Endothelial cell of umbilical vein (primary cell): ENCODE results near the gene GALNT9.

ENCODE experiments used
- GATA2 ChIP-seq: IDR thresholded peaks from 2 replicates; pipeline ENCODE4 v1.7.0; 2011; ENCODE audit warnings: low read depth, mild to moderate bottlenecking, moderate library complexity, mixed read lengths, low read length; ENCODE audit not compliant: insufficient read length, insufficient read depth
- MYC ChIP-seq: IDR thresholded peaks from one replicate; pipeline ENCODE4 v1.6.1; 2011; ENCODE audit warnings: mild to moderate bottlenecking, low read depth, low read length
- POLR2A ChIP-seq: IDR thresholded peaks from 2 replicates; pipeline ENCODE4 v1.6.1; 2012; ENCODE audit warnings: low read depth, mild to moderate bottlenecking, control low read depth, low read length
- POLR2AphosphoS5 ChIP-seq: IDR thresholded peaks from 2 replicates; pipeline ENCODE4 v1.6.1; 2012; ENCODE audit warnings: low read depth, mild to moderate bottlenecking, control low read depth, low read length, moderate library complexity; ENCODE audit not compliant: insufficient read depth
- TF ChIP-seq, protein P1 (sequence below), 2 donors: IDR thresholded peaks; 1 replicate in 1 of 2; 2 replicates in 1 of 2; pipeline ENCODE4 v1.5.1; 2011; ENCODE audit warnings: low read length in 2 of 2, mild to moderate bottlenecking in 2 of 2, moderate library complexity in 2 of 2, control low read depth in 1 of 2, inconsistent platforms in 1 of 2, low read depth in 1 of 2; ENCODE audit not compliant: insufficient read depth in 1 of 2; ENCODE audit errors: extremely low read depth in 1 of 2
- TF ChIP-seq, protein P2 (sequence below): IDR thresholded peaks from 2 replicates; pipeline ENCODE4 v1.6.1; 2011; ENCODE audit not compliant: insufficient read depth, insufficient read length

DNA sequence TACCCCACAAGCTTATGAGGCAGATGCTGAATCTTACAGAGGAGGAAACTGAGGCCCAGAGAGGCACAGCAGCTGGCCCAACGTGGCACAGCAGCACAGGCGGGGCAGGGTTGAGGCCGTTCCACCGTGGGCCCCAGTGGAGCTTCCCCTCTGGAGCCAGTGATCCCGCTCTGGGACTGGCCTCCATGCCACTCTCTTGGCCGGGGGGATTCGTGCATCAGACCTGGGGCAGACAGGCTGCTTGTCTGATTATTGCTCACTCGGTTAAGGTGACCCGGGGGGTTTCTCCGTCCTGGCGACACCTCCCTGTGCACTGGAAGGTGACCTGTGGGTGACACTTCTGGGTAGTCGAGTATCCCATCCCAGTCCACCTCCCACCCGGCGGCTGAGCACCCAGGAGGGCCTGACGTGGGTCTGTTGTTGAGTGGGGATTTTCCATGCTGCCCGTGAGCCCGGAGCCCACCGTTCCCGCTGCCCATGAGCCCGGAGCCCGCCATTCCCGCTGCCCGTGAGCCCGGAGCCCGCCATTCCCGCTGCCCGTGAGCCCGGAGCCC, 157.3 kb downstream of the GALNT9 start:
- TF ChIP-seq, protein P1, sequence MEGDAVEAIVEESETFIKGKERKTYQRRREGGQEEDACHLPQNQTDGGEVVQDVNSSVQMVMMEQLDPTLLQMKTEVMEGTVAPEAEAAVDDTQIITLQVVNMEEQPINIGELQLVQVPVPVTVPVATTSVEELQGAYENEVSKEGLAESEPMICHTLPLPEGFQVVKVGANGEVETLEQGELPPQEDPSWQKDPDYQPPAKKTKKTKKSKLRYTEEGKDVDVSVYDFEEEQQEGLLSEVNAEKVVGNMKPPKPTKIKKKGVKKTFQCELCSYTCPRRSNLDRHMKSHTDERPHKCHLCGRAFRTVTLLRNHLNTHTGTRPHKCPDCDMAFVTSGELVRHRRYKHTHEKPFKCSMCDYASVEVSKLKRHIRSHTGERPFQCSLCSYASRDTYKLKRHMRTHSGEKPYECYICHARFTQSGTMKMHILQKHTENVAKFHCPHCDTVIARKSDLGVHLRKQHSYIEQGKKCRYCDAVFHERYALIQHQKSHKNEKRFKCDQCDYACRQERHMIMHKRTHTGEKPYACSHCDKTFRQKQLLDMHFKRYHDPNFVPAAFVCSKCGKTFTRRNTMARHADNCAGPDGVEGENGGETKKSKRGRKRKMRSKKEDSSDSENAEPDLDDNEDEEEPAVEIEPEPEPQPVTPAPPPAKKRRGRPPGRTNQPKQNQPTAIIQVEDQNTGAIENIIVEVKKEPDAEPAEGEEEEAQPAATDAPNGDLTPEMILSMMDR (IDR thresholded peaks at IDR 0.05; ENCODE audit: extremely low read depth in 1 of 2, insufficient read depth in 1 of 2, low read depth in 1 of 2, low read length in 2 of 2): no peak
- TF ChIP-seq POLR2AphosphoS5 (no peak), MYC (no peak), POLR2A (no peak), GATA2 (no peak)
- TF ChIP-seq, protein P2, sequence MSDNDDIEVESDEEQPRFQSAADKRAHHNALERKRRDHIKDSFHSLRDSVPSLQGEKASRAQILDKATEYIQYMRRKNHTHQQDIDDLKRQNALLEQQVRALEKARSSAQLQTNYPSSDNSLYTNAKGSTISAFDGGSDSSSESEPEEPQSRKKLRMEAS: no peak
